ENCODE results near the gene ADAT3.

DNA sequence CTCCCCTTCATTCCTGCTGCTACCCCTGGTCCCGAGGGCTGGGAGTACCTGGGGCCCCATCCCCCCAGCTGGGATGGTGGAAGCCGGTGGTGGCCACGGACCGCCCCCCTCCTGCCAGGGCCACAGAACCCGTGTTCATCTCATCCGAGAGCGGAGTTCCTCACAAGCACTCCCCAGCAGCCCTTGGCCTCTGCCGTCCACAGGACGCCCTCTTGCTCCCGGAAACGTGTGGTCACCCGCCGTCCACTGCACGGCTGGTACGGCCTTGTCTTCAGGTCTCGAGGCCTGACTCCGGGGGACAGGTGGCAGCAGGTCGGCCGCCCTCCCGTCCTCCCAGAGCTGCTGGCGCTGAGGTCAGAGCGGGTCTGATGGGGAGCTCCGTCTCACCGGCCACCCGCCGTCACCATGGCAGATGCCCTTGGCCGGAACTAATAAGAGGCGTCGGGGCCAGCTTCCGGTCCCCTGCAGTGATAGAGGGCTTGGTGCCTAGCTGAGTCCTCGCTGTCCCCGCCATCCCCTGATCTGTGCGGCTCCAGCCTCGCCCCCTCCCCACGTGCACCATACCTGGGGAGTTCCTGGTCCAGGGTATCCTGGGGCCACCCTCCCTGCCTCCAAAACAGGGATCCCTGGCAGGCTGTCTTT lies 19.2 kb downstream of the ADAT3 start:
- TF ChIP-seq, protein P1, sequence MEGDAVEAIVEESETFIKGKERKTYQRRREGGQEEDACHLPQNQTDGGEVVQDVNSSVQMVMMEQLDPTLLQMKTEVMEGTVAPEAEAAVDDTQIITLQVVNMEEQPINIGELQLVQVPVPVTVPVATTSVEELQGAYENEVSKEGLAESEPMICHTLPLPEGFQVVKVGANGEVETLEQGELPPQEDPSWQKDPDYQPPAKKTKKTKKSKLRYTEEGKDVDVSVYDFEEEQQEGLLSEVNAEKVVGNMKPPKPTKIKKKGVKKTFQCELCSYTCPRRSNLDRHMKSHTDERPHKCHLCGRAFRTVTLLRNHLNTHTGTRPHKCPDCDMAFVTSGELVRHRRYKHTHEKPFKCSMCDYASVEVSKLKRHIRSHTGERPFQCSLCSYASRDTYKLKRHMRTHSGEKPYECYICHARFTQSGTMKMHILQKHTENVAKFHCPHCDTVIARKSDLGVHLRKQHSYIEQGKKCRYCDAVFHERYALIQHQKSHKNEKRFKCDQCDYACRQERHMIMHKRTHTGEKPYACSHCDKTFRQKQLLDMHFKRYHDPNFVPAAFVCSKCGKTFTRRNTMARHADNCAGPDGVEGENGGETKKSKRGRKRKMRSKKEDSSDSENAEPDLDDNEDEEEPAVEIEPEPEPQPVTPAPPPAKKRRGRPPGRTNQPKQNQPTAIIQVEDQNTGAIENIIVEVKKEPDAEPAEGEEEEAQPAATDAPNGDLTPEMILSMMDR (IDR thresholded peaks at IDR 0.05): no peak
- TF ChIP-seq POLR2A (IDR thresholded peaks at IDR 0.05): no peak
